GM08714 (cell line): Measurements from ENCODE around the gene ZBTB46.

Source experiments
- H3K4me3 ChIP-seq: fragments of 200-500 bp; sonication (Bioruptor generic); 2 replicates; pipeline ENCODE4 v1.5.1; 2014; ENCODE audit warnings: mild to moderate bottlenecking, low read length, inconsistent platforms
- ZNF274 ChIP-seq: IDR thresholded peaks from 2 replicates; pipeline ENCODE4 v1.6.1; 2012; ENCODE audit warnings: mild to moderate bottlenecking, low read depth, low read length

ZBTB46 gene

DNA sequence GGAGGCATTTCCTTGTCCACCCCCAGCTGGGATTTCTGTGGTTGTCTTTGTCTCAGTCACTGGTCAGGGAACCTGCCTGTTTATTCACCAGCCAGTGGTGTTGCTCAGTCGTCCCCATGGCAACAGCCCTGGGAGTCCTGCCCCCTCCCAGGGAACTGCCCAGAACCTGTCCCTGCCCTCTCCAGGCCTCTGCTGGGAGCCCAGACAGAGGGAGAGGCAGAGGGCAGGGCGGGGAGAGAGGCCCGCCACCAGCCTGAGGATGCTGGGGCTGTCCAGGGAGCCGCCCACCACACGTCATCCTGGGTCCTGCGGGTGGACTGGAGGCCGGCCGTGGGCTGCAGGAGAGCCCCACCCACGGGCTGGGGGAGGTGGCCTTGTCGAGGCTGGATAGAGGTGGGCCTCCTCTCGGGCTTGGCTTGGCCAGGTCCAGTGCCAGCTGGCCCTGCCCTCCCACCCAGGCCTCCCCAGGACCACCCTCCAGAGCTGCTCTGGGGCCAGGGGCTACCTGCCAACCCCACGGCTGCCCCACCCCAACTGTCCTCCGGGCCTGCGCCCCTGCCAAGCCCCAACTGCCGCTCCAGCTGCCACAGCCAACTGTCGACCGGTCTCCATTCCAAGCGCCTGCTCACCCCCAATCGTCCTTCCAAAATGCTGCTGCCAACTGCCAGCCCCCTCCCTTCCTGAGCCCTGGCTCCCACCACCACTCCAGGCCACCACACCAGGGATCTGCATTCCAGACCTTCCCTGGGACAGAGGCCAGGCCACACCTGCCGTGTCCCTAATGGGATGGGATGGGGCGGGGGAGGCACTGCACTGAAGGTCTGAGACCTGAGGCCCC lies 4.2 kb upstream of the ZBTB46 start:
- no peak overlapping the region for H3K4me3 ChIP-seq
- TF ChIP-seq ZNF274, result no peak

DNA sequence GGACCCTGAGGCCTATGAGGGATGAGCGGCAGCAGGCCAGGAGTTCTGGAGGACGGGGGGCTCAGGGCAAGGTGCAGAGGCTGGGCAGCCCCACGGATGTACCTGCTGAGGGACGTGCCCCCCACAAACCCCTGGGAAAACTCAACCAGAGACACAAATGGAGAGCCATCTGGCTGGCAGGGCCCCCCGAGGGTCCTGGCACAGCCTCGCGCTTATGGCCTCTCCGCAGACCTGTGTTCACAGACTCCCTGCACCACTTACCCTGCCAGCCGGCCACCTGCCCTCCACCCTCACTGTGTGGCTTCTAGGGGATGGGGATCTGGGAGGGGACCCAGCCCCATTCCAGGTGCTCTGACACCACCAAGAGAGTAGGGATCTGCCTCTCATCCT lies 3.4 kb upstream of the ZBTB46 start:
- no peak overlapping the region for H3K4me3 ChIP-seq
- no peak for TF ChIP-seq ZNF274

DNA sequence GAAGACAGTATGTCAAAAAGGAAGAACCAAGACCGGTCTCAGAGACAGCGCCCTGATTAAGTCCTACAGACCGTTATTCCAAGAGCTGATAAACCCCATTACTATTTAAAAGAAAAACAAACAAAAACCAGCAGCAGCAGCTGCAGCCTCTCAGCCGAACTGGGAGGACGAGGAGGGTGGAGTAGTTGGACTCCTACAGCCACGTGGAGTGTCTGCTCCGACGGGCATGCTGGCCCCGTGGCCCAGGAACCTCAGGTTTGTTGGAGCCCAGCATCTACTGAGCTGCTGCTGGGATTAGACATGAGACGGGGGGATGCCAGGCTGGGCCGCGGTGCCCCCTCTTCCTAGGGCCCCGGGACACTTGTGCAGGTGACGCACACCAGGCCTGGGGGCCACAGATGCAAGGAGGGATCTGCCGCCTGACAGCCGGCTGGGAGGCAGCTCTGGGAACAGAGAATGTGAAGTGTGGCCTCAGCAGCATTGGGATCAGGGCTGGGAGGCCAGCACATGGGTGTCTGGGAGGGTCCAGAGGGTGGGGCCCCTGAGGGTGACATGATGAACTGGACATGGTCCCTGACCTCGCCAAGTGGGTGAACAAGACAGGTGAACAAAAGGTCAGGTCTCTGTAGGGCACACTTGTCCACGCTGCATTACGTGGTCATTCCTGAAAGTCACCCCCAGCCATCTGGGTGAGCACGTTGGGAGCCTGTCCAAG lies 2.9 kb upstream of the ZBTB46 start:
- TF ChIP-seq ZNF274, result no peak
- no peak overlapping the region for H3K4me3 ChIP-seq

DNA sequence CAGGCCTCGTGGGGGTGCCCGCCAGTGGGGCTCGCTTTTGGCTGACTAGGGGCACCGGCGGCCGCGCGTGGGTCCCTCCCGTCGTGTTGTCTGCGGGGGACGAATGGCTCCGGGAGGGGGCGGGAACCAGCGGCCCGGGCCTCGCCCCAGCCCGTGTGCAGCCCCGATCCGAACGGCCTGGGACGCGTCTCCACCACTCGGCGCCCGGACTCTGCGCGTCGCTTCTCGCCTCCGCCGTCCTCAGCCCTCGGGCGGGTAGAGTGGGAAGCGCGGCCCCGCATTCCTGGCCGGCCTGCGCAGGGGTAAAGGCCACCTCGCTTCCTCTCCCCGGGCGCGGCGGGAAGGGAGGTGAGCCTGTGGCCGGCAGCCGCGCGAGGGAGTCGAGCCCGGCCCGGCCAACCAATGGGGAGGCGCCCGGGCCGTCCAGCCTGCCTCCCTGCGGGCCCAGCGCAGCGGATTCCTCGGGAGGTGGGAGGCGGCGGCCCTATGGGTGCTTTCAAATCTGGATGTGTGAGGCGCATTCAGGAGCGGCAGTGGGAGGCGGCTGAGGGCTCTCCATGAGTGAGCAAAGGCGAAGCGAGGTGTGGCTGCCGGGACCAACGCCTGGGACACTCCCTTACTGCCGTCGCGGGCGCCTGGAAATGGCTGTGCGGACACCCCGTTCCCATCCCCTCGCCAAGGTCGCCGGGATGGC lies 1.1 kb upstream of the ZBTB46 start:
- TF ChIP-seq ZNF274, result no peak
- no peak overlapping the region for H3K4me3 ChIP-seq

DNA sequence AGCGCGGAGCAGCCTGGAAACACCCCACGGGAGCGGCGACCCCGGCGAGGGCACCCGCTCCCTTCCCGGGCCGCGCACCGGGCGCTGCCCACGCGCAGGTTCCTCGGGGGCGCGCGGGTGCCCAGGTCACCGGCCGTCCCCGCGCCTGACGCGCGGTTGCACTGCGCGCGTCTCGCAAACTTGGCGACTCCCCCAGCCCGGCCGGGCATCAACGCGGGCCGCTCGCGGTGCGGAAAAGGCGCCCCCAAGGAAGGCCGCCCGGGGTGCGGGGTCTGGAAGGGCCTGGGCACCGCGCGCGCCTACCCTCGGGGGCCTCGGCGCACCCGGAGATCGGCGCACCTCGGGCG lies 555 bp upstream of the ZBTB46 start:
- TF ChIP-seq ZNF274, result no peak
- H3K4me3 ChIP-seq, result peak overlapping the region; percentile 52; the same call in 1 of the 2 replicates

DNA sequence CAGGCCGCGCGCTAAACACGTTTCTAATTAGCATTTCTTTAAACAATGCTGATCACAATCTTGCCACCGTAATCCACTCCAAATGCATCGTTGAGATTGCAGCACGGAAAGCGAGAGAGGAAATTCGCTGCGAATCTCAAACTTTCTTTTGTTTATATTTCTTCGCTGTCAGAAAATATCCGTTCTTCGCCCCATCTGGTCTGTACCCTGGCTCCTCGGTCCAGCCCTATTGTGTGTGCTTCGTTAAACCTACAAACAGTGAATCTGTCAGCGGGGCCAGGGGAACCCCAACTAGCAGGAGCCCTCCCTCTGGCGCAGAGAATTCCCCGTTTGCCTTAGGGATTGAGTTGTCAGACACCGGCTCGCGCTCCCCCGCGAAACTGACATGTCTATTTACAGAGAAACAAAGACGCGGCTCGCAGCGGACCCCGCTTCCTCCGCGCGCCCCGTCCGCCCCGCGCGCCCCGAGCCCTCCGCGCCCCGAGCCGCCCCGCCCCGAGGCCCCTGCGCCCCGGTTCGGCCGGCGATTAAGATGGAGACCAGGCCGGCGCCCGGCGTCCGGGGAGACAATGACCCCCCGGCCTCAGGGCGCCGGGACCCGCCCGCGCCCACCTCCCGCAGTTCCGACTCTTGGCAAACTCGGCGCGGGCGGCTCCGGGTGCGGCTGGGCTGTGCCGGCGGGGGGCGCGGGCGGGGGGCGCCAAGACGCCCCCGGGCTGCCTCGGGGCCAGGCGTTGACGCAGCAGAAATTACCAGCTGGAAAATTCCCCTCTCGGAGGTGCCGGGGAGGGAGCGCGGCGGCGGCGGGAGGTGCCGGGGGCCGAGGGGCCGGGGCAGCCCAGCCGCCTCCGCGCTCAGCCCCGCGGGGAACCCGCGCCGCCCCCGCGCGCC lies 874 bp downstream of the ZBTB46 start:
- no peak for TF ChIP-seq ZNF274
- H3K4me3 ChIP-seq, result peak overlapping the region; percentile 47

DNA sequence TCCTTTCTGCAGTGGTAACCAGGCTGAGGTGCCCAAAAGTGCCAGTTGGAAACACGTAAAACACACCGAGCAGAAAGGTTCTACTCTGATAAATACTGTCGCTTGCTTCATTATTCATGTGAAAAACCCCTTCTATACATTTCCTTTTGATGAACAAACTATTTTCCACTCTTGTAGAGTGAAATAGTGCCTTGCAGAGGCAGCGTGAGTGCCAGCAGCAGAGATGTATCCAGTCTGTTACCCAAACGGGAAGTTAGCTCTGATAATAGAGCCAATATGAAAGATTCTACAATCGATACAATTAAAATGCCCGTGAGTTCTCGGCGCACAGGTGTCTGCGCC lies 1.5 kb downstream of the ZBTB46 start:
- H3K4me3 ChIP-seq, result peak overlapping the region; percentile 47; the same call in 1 of the 2 replicates
- no peak for TF ChIP-seq ZNF274

DNA sequence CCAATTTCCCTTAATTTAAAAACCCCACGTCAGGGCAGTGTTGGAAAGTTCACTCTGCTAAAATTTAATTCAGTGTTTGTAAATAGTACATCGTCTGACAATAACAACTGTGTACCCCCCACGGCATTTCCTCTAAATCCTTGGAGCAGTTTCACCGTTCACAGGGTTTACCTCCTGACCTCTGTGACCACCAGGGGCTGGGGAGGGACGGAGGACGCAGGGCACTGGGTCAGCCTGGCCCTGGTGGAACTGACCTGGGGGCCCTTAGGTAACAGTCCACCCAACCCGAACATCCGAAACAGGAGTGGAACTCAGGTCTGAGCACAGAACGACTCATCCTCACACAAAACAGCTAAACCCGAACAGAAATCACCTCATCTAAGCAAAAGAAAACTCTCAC lies 2.1 kb downstream of the ZBTB46 start:
- TF ChIP-seq ZNF274, result no peak
- no peak overlapping the region for H3K4me3 ChIP-seq

DNA sequence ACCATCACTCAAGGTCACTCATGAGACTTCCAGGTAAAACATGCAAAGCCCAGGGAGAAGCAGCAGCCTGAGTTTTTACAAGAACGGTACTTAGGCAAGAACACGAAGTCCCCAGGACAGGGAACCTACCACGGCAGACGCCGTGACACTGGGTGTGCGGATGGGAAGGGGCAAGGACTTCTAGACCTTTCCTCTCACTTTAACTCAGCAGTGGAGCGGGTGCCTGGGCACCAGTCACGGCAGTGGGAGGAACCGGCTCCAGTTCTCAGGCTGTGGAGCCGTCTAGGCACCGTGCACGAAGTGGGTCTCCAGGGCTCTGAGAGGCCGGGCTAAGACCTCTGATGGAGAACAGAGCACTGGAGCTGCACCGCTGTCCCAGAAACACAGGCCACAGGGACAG lies 2.5 kb downstream of the ZBTB46 start:
- no peak for TF ChIP-seq ZNF274
- H3K4me3 ChIP-seq, result no peak overlapping the region

DNA sequence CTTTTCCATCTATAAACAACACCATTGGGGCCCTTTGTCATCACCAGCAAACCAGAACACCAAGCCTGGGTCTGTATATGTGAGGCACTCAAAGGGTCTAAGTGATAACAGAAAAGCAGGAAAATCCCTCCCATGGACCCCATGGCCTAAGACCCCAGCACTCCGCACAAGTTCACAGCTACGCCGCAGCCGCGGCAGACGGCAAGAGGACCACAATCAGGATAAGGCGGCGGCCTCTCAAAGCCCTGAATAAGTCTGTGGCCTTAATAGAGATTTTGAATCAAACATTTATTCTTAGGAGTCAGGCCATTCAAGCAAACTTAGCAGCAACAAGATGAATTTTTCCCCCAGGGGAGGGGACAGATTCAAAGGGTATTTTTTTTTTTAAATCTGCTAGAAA lies 2.9 kb downstream of the ZBTB46 start:
- TF ChIP-seq ZNF274, result no peak
- no peak overlapping the region for H3K4me3 ChIP-seq

DNA sequence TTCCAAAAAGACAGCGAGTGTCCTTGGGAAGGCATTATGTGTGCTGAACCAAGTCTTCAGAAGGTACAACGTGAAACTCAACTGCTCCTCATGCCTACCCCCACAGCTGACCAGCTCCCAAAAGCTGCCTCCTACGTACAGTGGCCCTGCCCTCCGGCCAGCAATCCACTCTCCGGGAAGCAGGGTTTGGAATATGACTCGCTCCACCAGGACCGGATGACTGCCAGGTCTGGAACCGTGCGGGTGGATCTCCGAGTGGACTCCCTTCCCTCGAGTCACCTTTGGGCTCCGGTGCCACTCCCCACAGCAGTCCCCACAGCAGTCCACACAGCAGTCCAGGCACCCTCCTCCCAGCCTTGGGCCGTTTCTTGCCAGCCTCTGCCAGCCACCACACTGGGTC lies 4.3 kb downstream of the ZBTB46 start:
- TF ChIP-seq ZNF274, result no peak
- H3K4me3 ChIP-seq, result no peak overlapping the region

DNA sequence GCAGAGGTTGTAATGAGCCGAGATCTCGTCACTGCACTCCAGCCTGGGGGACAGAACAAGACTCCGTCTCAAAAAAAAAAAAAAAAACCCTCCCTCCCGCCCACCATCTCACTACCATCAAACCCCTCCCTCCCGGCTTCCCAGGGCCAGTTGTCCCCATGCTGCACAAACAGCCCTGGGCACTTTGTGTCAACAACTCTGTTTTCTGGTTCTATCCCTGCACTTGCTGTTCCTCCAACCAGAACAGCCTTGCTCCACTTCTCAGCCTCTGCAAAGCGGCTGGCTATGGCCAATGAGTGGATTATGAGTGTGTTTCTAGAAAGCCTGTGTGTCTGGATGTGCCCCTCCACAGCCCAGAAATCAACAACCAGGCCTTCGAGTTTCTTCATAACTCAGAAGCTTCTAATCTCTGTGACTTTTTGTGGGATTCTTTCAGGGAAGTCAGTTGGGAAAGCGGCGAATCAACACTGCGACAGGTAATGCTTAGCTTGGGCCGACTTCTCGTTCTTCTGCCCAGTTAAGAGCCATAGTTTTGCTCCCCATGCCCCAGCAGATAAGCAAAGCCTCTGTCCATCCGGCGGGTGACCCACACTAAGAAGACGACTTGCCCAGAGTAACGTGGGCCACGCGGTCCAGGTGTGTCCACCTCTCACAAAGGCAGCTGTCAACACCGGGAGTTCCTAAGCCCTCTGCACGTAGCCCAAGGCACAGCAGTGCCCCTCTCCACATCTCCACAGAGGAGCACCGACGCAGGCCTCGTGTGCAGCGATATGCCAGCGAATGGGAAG lies 5.5 kb downstream of the ZBTB46 start:
- no peak for TF ChIP-seq ZNF274
- H3K4me3 ChIP-seq, result no peak overlapping the region

DNA sequence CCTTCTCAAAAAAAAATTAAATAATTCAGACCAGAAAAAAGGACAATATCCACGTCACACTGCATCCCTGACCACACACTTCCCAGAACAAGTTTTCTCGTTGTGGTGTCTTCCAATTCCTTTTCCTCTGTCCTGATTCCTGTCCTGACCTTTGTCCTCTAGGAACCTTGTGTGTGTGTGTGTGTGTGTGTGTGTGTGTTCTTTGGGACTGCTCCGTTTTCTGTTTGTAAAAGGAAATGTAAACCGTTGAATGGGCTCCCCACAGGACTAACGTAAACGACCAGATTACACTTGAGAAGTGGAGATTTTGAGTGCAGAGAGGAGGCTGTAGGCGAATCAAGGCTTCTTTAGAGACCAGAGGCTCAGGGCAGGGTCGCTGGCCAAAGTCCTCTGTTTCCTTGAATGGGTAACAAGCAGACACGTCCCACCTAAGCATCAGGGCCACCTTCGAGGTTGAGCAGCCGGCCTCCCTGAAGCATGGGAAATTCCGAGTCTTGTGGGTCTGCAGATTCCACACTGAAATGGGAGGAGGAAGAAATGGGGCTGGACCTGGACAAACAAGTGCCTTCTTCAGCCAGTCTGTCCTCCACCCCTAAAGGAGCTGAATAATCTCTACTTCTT lies 7.3 kb downstream of the ZBTB46 start:
- H3K4me3 ChIP-seq, result no peak overlapping the region
- no peak for TF ChIP-seq ZNF274
